Activated CD4-positive, alpha-beta T cell treated with anti-CD3 and anti-CD28 coated beads, Interleukin-2, amount 50 U/mL, for 4 hours (primary cell): ENCODE results near the gene ELOVL7.

Source experiments
- DNase-seq, 2 experiments: peaks; one replicate each; pipeline ENCODE4 v3.0.0-alpha.2; 2020

The ELOVL7 gene

GRCh38 chr5:60705144-60705543 lies 138.9 kb downstream of the ELOVL7 start:
- no peak for DNase-seq

- no peak for DNase-seq
These were observed 140.1 kb downstream of the ELOVL7 start for GRCh38 chr5:60703944-60704343.
